Stimulated activated memory B cell treated with anti-CD40 and anti-IgM and Interleukin-4, amounts not matched to agents 10 μg/mL and 1 μg/mL and 100 μg/mL, for 72 hours (primary cell): ENCODE measurements around the gene GAGE12J.
"Not testable (repeated sequence)": the region's sequence is repeated elsewhere in the genome, so short reads cannot be mapped to it uniquely, and the experiment has no call there.

Source experiments
- ATAC-seq: fragments of 150-1000 bp; cut with Tn5 transposase; 2 replicates; pipeline ENCODE4 v1.10.0; 2021
- H3K27ac Mint-ChIP-seq: one replicate; pipeline ENCODE4 v1.8.0; 2022; ENCODE audit warnings: mild to moderate bottlenecking, mixed read lengths
- H3K27me3 Mint-ChIP-seq: one replicate; pipeline ENCODE4 v1.8.0; 2022; ENCODE audit warnings: mixed read lengths
- H3K36me3 Mint-ChIP-seq: one replicate; pipeline ENCODE4 v1.8.0; 2022; ENCODE audit warnings: mixed read lengths
- H3K4me1 Mint-ChIP-seq: one replicate; pipeline ENCODE4 v1.8.0; 2022; ENCODE audit warnings: mixed read lengths
- H3K4me3 Mint-ChIP-seq: one replicate; pipeline ENCODE4 v1.8.0; 2022; ENCODE audit warnings: mild to moderate bottlenecking, moderate library complexity, mixed read lengths
- H3K9me3 Mint-ChIP-seq: one replicate; pipeline ENCODE4 v1.8.0; 2022; ENCODE audit warnings: mixed read lengths

GAGE12J gene

DNA sequence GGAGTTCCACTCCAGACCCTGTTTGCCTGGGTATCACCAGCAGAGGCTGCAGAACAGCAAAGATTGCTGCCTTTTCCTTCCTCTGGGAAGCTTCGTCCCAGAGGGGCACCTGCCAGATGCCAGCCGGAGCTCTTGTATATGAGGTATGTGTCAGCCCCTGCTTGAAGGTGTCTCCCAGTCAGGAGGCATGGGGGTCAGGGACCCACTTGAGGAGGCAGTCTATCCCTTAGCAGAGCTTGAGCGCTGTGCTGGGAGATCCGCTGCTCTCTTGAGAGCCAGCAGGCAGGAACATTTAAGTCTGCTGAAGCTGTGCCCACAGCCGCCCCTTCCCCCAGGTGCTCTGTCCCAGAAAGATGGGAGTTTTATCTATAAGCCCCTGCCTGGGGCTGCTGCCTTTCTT lies 22.5 kb upstream of the GAGE12J start:
- not testable (repeated sequence) for H3K9me3 Mint-ChIP-seq, H3K4me3 Mint-ChIP-seq, H3K27ac Mint-ChIP-seq, H3K4me1 Mint-ChIP-seq, ATAC-seq, H3K36me3 Mint-ChIP-seq
- peaks cover 10% of the 10 kb centered on the region for H3K27me3 Mint-ChIP-seq

DNA sequence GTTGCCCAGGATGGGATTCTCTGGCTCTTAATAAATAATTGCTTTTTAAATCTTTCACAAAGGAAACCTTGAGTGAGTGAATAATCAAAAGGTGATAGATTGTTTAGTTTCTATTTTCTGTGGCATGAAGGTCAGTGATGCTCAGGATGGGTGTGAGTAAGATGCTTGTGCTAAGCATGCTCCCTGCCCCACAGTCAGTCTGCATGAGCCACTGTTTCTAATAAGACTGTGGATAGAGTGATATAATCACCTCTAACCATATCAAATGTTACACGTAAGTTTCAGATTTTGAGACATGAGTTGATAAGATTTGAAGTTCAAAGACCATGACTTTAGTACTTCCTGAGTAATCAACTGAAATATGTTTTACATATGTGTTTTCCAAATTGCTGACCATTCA lies 21.1 kb upstream of the GAGE12J start:
- peaks cover 5% of the 10 kb centered on the region for H3K36me3 Mint-ChIP-seq
- H3K4me1 Mint-ChIP-seq: no peaks in the 10 kb centered on the region
- no peak overlapping the region for H3K4me3 Mint-ChIP-seq
- no peaks in the 10 kb centered on the region for H3K9me3 Mint-ChIP-seq
- ATAC-seq: no peak
- H3K27ac Mint-ChIP-seq: no peak overlapping the region
- peaks cover 10% of the 10 kb centered on the region for H3K27me3 Mint-ChIP-seq

DNA sequence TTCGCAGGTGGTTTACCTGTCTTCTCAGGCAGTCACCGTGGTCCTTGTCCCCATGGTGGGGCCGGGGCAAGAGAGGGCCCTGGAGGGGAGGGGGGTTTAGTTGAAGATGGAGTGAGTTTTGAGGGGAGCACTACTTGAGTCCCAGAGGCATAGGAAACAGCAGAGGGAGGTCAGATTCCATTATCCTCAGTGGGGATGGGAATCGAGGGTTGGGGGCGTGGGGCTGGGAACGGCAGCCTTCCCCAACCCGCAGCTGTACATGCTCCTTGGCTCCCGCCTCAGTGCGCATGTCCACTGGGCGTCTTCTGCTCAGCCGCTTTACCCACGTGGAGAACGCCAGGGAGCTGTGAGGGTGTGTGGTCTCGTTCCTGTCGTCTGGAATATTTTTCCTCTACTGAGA lies 18.5 kb upstream of the GAGE12J start, which contains the start of gene GAGE10:
TSS of gene GAGE10 (plus strand) at position 301 of the 400 bp plus-strand sequence. CDS start 1,214 bp downstream, outside the sequence.
- H3K9me3 Mint-ChIP-seq: no peaks in the 10 kb centered on the region

GRCh38 chrX:49307775-49308174 lies 14.1 kb upstream of the GAGE12J start:
- H3K9me3 Mint-ChIP-seq, H3K27ac Mint-ChIP-seq, ATAC-seq, H3K4me3 Mint-ChIP-seq, H3K36me3 Mint-ChIP-seq: not testable (repeated sequence)
- peaks cover 10% of the 10 kb centered on the region for H3K27me3 Mint-ChIP-seq
- peaks cover 23% of the 10 kb centered on the region for H3K4me1 Mint-ChIP-seq

More for the DNA sequence above, 18.5 kb upstream of the GAGE12J start, which contains the start of gene GAGE10:
- H3K36me3 Mint-ChIP-seq: peaks cover 5% of the 10 kb centered on the region
- peaks cover 10% of the 10 kb centered on the region for H3K27me3 Mint-ChIP-seq
- H3K27ac Mint-ChIP-seq: no peak within 1 kb of the TSS
- peaks cover 2% of the 10 kb centered on the region for H3K4me1 Mint-ChIP-seq
- no peak for ATAC-seq
- no peak within 1 kb of the TSS for H3K4me3 Mint-ChIP-seq

DNA sequence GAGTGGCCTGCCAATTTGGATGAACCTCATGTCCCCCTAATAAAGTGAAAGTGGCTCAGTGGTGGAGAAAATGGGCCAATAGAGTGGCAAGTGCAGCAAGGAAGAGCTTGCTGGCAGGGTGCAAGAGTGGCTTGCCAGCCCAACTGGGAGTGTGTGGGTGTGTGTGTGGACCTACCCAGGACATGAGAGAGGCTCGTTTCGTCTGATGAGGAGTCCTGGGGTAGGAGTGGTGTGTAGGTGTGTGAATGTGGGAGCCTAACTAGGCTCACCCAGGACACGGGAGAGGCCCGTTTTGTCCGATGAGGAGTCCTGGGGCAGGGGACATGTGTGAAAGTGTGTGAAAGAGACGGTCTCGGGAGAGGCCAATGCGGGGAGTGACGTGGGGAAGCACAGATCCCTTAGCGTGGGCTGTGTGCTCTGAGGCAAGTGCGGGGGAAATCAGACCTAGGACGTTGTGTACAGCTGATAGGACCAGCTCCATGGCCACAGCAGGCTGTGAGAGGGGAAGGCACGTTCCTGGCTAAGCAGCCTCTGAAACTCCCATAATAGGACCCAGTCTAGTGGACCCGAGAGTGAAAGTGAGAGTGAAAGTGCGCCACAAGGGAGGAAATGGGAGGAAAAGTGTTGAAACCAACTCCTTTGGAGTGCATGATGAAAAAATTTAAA lies 13.1 kb upstream of the GAGE12J start:
- H3K27me3 Mint-ChIP-seq: peaks cover 4% of the 10 kb centered on the region
- peak overlapping the region; percentile 91 for H3K27ac Mint-ChIP-seq
- ATAC-seq: no peak
- H3K36me3 Mint-ChIP-seq: no peaks in the 10 kb centered on the region
- peaks cover 4% of the 10 kb centered on the region for H3K9me3 Mint-ChIP-seq
- peaks cover 23% of the 10 kb centered on the region for H3K4me1 Mint-ChIP-seq
- H3K4me3 Mint-ChIP-seq: peak overlapping the region; percentile 82

DNA sequence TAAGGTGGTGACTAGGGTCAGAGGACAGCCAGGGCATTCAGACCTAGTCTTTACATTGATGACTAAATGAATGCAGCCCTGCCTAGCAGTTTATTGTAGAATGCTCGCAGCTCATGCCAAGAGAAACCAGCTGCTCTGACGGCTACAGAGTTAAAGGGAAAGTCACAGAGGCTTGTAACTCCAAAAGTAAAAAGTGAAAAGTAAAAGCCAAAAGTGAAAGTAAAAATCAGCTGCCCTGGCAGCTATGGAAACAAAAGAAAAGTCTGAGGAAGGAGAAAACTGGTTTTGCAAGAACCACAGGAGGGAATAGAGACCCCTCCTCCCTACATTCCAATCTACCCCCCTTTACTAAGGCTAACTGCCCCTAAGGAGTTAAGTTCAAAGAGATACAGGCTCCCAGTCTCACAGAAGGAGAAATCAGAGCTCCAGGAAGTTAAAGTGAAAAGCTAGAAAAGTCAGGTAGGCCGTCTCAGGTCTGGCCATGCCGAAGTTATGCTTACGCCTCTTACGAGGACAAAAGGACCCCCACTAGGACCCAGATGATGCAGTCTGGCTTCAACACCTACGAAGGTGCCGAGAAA lies 12.3 kb upstream of the GAGE12J start:
- Mint-ChIP-seq H3K27me3 (no peaks in the 10 kb centered on the region), H3K4me1 (peaks cover 23% of the 10 kb centered on the region)
- no peak for ATAC-seq

DNA sequence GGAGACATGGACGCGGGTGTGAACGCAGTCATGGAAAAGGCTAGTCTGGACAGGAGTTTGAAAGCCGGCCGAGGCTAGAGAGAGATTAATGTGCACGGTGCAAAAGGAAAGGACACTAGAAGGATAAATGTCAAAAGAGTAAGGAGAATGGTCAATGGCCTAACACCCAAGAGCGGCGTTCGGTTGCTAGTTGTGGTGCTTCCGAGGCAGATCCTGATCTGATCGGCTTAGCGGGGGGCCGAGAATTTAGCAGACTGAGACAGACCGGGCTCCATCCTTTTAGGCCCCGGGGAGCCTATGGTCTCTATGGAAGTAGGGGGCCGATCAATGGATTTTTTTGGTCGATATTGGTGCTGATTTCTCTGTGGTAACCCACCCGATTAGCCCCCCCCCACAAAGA lies 11.5 kb upstream of the GAGE12J start:
- no peak overlapping the region for H3K4me3 Mint-ChIP-seq

More for the DNA sequence above, 12.3 kb upstream of the GAGE12J start:
- Mint-ChIP-seq H3K4me3 (peak overlapping the region; percentile 82), H3K36me3 (no peaks in the 10 kb centered on the region), H3K9me3 (peaks cover 4% of the 10 kb centered on the region), H3K27ac (peak overlapping the region; percentile 91)

DNA sequence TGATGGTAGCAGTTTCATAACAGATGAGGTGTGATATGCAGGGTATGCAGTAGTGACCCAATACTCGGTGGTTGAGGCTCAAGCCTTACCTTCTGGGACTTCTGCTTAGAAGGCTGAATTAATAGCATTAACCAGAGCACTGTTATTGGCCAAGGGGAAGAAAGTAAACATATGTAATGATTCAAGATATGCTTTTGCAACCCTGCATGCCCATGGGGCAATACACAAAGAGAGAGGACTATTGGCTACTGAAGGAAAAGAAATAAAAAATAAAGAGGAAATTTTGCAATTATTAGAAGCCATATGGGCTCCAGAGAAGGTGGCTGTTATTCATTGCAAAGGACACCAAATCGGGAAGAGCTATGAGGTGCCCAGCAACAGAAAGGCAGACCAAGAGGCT lies 9.7 kb upstream of the GAGE12J start:
- no peak overlapping the region for H3K4me3 Mint-ChIP-seq
- peaks cover 23% of the 10 kb centered on the region for H3K4me1 Mint-ChIP-seq
- H3K9me3 Mint-ChIP-seq: peaks cover 4% of the 10 kb centered on the region
- H3K27me3 Mint-ChIP-seq: no peaks in the 10 kb centered on the region
- H3K27ac Mint-ChIP-seq: no peak overlapping the region
- no peaks in the 10 kb centered on the region for H3K36me3 Mint-ChIP-seq
- ATAC-seq: no peak

More for the DNA sequence above, 11.5 kb upstream of the GAGE12J start:
- Mint-ChIP-seq H3K27me3 (no peaks in the 10 kb centered on the region), H3K36me3 (no peaks in the 10 kb centered on the region), H3K27ac (peak overlapping the region; percentile 91), H3K4me1 (peaks cover 23% of the 10 kb centered on the region), H3K9me3 (peaks cover 4% of the 10 kb centered on the region)
- no peak for ATAC-seq

DNA sequence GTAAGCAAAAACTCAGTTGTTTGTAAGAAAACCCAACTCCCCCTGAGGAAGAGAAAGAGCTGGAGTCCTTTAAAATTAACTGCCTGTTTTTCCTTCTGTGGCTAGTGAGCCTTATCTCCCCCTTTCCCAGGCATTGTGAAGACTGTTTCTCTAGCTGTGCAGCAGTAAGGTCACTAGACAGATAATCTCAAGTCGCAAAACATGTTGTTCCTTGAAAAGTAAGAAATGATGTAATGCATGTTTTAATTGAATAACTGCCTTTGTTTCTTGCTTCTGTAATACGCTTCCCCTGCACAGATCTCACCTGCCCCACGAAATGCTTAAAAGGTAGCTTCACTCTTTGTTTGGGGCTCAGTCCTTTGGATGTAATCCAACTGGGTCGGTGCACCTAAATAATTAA lies 5.8 kb upstream of the GAGE12J start:
- H3K4me3 Mint-ChIP-seq: no peak overlapping the region
- no peak for ATAC-seq
- H3K27ac Mint-ChIP-seq: no peak overlapping the region
- H3K4me1 Mint-ChIP-seq: no peaks in the 10 kb centered on the region
- no peaks in the 10 kb centered on the region for H3K27me3 Mint-ChIP-seq
- no peaks in the 10 kb centered on the region for H3K36me3 Mint-ChIP-seq
- no peaks in the 10 kb centered on the region for H3K9me3 Mint-ChIP-seq

- H3K27me3 Mint-ChIP-seq, H3K4me3 Mint-ChIP-seq, ATAC-seq, H3K4me1 Mint-ChIP-seq, H3K36me3 Mint-ChIP-seq, H3K9me3 Mint-ChIP-seq, H3K27ac Mint-ChIP-seq: not testable (repeated sequence)
Measured at GRCh38 chrX:49322266-49322665, 429 bp downstream of the GAGE12J start.

GRCh38 chrX:49323735-49324134 lies 1.9 kb downstream of the GAGE12J start:
- H3K9me3 Mint-ChIP-seq, H3K4me1 Mint-ChIP-seq, ATAC-seq, H3K27ac Mint-ChIP-seq, H3K27me3 Mint-ChIP-seq, H3K36me3 Mint-ChIP-seq, H3K4me3 Mint-ChIP-seq: not testable (repeated sequence)

DNA sequence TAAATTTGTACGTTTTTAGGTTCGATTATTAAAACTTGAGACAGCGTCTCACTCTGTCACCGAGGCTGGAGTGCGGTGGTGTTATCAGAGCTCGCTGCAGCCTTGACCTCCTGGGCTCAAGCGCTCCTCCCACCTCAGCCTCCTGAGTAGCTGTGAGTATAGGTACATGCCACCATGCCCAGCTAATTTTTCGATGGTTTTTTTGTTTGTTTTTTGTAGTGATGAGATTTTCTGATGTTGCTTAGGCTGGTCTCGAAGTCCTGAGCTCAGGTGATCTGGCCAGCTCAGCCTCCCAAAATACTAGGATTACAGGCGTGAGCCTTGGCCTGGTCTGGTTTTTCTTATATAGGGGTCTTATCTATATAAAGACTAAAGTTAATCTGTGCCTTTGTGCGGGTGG lies 8.6 kb downstream of the GAGE12J start:
- not testable (repeated sequence) for H3K4me3 Mint-ChIP-seq, ATAC-seq, H3K4me1 Mint-ChIP-seq, H3K9me3 Mint-ChIP-seq, H3K27me3 Mint-ChIP-seq, H3K27ac Mint-ChIP-seq, H3K36me3 Mint-ChIP-seq

DNA sequence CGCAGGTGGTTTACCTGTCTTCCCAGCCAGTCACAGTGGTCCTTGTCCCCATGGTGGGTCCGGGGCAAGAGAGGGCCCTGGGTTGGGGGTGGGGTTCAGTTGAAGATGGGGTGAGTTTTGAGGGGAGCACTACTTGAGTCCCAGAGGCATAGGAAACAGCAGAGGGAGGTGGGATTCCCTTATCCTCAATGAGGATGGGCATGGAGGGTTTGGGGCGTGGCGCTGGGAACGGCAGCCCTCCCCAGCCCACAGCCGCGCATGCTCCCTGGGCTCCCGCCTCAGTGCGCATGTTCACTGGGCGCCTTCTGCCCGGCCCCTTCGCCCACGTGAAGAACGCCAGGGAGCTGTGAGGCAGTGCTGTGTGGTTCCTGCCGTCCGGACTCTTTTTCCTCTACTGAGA lies 9.4 kb downstream of the GAGE12J start, which contains the start of gene GAGE13:
TSS of gene GAGE13 (plus strand) at position 301 of the 400 bp plus-strand sequence. CDS start 1,156 bp downstream, outside the sequence.
- not testable (repeated sequence) for H3K4me1 Mint-ChIP-seq, H3K4me3 Mint-ChIP-seq, ATAC-seq, H3K27ac Mint-ChIP-seq, H3K27me3 Mint-ChIP-seq, H3K9me3 Mint-ChIP-seq, H3K36me3 Mint-ChIP-seq

GRCh38 chrX:49331841-49332240 lies 10.0 kb downstream of the GAGE12J start:
- H3K27me3 Mint-ChIP-seq, H3K36me3 Mint-ChIP-seq, H3K9me3 Mint-ChIP-seq, H3K27ac Mint-ChIP-seq, H3K4me1 Mint-ChIP-seq, H3K4me3 Mint-ChIP-seq, ATAC-seq: not testable (repeated sequence)

DNA sequence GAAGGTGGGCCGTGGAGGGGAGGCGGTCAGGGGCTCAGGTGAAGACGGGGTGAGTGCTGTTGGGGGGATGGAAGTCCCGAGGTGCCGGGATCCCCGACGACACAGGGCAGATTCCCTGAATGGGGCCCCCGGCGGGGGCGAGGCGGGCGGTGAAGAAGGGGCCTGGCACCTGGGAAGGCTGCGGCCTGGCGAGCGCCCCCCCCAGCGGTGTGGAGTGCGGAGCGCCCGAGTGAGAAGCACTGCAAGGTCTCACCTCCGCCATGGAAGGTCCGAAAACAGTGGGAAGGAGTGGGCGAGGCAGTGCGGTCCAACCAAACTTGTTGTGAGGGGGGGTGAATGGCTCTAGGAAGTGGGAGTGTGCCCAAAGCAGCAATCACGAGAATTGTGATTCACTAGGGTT lies 19.6 kb downstream of the GAGE12J start:
- H3K4me3 Mint-ChIP-seq, H3K27me3 Mint-ChIP-seq, H3K4me1 Mint-ChIP-seq, H3K9me3 Mint-ChIP-seq, H3K36me3 Mint-ChIP-seq, ATAC-seq, H3K27ac Mint-ChIP-seq: not testable (repeated sequence)

DNA sequence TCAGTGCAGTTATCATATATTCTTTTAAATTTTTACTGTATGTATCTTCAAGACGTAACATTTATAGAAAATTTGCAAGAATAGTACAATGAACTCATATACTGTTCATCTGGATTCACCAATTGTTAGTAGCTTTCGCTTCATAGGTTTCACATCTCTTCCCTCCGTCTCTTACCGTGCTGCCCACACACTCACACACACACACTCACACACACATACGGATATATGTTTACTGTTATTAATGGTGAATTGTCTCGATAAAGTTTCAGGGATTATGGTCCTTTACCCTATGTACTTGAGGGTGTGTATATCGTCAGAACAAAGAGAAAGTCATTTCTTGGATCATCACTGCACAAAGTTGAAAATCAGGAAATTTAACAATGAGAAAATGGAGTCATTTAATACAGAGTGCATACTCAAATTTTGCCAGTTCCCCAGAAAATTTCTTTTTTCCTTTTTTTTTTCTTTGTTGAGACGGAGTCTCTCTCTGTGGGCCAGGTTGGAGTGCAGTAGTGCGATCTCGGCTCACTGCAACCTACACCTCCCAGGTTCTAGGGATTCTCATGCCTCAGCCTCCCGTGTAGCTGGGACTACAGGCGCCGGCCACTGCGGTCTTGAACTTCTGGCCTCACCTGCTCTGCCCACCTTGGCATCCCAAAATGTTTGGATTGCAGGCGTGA lies 22.8 kb downstream of the GAGE12J start:
- H3K36me3 Mint-ChIP-seq, H3K4me3 Mint-ChIP-seq, H3K4me1 Mint-ChIP-seq, ATAC-seq, H3K27me3 Mint-ChIP-seq, H3K9me3 Mint-ChIP-seq, H3K27ac Mint-ChIP-seq: not testable (repeated sequence)
